Endometrial microvascular endothelial cells (primary cell): ENCODE measurements around the gene ZNF888. TPM values are rescaled to one million over a fixed set of nuclear protein-coding genes. Genes with fewer than 3 reads are reported as not detected.
"Not testable (repeated sequence)": the region's sequence is repeated elsewhere in the genome, so short reads cannot be mapped to it uniquely, and the experiment has no call there.

Source experiments
- in situ Hi-C: cut with HindIII; loops from 2 replicates; pipeline ENCODE4 v1.10.0; 2017; ENCODE audit warnings: low sequenced_read_pairs, low pct_unique_long_range_greater_than_20kb; ENCODE audit errors: inconsistent ontology term
- total RNA-seq: library from RNA; depleted of rRNA; stranded (reverse); fragments of >200 nt; gene quantifications from one replicate; pipeline ENCODE4 v1.2.3, GENCODE V29; 2015; ENCODE audit errors: inconsistent ontology term

The ZNF888 gene
- 2.7 TPM for total RNA-seq

GRCh38 chr19:52922841-52923777 lies at the start of gene ZNF888:
Gene ZNF888, minus strand, starts transcription at chr19:52923428. Its CDS starts 5,555 bp downstream, at chr19:52917873.
- in situ Hi-C loops: no loop called here

DNA sequence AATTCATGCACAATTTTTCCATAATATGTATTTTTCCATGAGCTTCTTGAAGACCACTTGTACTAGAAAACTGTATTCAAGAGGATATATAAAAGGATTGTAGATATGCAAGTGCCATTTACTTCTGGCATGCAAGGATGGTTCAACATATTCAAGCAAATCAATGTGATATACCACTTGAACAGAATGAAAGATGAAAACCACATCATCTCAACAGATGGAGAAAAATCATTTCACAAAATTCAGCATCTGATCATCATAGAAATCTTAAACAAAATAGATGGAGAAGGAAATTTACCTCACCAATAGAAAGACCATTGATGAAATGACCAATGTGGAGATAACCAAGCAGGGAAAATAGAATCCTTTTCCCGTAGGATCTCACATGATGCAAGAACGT lies 44.5 kb upstream of the ZNF888 start:
- in situ Hi-C loops: no loop called here

- in situ Hi-C loops: no loop called here
Observed at GRCh38 chr19:52963247-52963618, 40.0 kb upstream of the ZNF888 start.

DNA sequence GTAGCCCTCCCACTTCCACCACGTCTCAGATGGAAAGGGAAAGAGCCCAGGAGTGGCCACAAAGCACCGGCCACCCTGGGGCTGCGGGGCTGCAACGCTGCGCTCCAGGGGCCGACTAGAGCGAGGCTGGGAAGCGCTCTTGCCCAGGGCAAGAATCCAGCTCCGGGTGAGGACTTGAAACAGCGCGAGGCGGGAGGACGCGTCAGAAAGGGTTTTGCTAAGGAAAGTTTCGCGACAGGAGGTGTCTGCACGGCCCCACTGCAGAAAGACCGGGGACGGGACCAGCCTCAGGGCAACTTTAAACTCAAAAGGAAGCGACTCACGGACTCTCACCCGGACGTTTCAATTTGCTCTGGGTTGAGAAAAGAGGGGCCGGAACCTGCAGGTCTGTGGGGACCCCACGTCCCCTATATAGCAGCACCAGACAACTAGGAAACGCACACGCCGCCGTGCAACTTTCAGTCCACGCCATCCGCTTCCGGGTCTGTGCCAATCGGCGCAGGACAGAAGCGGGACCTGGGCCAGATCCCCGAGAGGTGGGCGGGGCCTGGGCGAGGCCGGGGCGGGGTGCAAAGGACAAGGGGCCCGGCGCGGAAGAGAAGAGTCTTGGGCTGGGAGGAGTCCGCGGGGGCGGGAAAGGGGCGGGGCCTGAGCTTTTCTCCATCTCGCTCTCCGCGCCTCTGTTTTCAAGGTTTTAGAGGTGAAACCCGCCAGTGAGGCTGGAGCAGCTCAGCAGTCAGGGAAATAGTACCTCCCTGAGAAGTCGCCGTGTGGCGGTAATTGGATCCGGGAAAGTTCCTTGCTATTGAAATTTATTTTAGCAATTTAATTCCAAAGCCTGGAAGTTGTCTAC lies 39.4 kb upstream of the ZNF888 start, which contains the start of gene ZNF816:
Gene ZNF816, minus strand, starts transcription at position 488 of the 853 bp plus-strand sequence. CDS start 6,792 bp downstream, outside the sequence.
- in situ Hi-C loops: no loop called here

DNA sequence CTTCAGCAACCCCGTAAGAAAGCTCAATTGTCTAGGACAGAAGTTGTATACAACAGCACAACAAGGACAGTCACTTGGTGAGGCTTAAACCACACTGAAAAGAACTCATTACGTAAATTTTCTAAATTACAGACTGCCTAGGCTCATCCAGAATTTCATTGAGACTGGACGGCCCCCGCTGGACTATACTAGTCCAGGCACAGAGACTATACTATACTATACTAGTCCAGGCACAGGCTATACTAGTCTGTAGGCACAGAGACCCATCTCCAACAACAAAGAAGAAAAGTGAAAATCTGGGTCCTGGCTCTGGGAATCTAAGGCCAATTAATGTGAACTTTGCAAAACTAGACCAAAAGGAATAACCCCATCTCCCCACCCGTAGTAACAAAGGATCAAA lies 38.8 kb upstream of the ZNF888 start:
- in situ Hi-C loops: no loop called here

DNA sequence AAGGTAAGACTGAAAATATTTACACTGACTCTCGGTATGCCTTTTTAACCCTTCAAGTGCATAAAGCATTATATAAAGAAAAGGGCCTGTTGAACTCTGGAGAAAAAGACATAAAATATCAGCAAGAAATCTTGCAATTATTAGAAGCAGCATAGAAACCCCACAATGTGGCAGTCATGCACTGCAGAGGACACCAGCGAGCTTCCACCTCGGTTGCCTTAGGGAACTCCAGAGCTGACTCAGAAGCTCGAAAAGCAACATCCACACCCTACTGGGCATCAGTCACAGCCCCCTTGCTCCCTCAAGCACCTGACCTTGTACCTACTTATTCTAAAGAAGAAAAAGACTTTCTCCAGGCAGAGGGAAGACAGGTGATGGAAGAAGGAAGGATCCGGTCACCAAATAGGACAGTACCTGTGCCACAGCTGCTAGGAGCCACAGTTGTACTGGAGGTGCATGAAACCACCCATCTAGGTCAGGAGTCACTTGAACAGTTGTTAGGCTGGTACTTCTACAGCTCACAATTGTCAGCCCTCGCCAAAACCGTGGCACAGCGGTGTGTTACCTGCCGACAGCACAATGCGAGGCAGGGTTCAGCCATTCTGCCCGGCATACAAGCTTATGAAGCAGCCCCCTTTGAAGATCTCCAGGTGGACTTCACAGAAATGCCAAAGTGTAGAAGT lies 36.5 kb upstream of the ZNF888 start:
- in situ Hi-C loops: no loop called here

- in situ Hi-C loops: no loop called here
Observed at GRCh38 chr19:52957591-52957990, 34.4 kb upstream of the ZNF888 start.

GRCh38 chr19:52956917-52957316 lies 33.7 kb upstream of the ZNF888 start:
- in situ Hi-C loops: no loop called here

- in situ Hi-C loops: no loop called here
Observed at GRCh38 chr19:52949422-52949821, 26.2 kb upstream of the ZNF888 start.

DNA sequence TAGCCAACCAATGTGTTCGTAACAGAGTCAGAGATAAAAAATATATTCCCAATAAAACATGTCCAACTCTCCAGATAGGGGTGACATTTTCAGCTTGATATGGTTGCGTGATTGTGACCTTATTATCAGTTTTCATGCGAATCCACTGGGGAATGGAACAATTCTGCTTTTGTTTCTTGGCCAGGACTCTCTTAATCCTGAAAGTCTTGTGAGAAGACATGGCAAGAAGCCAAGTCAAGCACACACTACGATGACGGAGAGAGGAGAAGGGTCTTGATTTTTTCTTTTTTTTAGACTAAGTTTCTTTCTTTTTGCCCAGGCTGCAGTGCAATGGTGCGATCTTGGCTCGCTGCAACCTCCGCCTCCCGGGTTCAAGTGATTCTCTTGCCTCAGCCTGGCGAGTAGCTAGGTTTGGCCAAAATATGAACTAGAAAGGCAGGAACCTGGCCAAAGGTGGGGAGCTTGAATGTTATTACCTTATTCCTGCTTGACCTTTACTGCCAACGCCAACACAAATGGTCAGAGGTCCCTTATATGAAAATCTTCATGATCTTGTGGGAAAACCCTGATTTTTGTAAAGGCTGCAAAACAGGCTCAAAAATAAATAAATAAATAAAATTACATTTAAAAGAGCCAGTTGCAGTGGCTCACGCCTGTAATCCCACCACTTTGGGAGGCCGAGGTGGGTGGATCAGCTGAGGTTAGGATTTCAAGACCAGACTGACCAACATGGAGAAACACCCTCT lies 25.0 kb upstream of the ZNF888 start:
- in situ Hi-C loops: no loop called here

GRCh38 chr19:52946322-52947310 lies 23.4 kb upstream of the ZNF888 start:
- in situ Hi-C loops: no loop called here

GRCh38 chr19:52945652-52946321 lies 22.6 kb upstream of the ZNF888 start:
- in situ Hi-C loops: no loop called here

- in situ Hi-C loops: not testable (repeated sequence)
Observed at GRCh38 chr19:52944703-52945493, 21.7 kb upstream of the ZNF888 start.

GRCh38 chr19:52943884-52944643 lies 20.8 kb upstream of the ZNF888 start:
- in situ Hi-C loops: no loop called here

DNA sequence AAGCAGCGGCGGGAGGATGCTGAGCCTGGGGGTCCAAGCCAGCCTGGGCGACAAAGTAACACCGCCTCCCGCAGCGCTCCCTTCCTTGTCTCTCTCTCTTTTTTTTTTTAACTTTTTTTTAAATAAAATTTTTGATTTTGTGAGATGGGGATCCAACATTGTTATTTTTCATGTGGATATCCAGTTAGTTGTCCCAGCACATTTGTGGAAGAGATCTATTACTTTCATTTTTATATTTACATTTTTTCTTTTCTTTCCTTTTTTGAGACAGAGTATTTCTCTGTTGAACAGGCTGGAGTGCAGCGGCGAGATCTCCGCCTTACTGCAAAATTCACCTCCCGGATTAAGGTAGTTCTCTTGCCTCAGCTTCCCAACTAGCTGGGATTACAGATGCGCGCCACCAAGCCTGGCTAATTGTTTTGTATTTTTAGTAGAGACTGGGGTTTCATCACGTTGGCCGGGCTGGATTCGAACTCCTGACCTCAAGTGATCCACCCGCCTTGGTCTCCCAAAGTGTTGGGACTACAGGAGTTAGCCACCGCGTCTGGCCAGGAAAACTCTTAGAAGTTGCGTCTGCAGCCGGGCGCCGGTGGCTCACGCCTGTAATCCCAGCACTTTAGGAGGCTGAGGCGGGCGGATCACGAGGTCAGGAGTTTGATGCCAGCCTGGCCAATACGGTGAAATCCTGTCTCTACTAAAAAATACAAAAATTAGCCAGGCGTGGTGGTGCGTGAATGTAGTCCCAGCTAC lies 20.1 kb upstream of the ZNF888 start:
- in situ Hi-C loops: no loop called here
